COLO668 (cell line): Measurements from ENCODE around the gene CDC42BPA.
A peak's percentile ranks its signal among the peaks of the same experiment; 100 is the strongest.
"Not testable (repeated sequence)": the region's sequence is repeated elsewhere in the genome, so short reads cannot be mapped to it uniquely, and the experiment has no call there.

ENCODE experiments used
- DNase-seq: peaks from one replicate; lab custom pipeline; 2025; ENCODE audit not compliant: unreplicated experiment; lab: John Stamatoyannopoulos, UW

CDC42BPA gene

DNA sequence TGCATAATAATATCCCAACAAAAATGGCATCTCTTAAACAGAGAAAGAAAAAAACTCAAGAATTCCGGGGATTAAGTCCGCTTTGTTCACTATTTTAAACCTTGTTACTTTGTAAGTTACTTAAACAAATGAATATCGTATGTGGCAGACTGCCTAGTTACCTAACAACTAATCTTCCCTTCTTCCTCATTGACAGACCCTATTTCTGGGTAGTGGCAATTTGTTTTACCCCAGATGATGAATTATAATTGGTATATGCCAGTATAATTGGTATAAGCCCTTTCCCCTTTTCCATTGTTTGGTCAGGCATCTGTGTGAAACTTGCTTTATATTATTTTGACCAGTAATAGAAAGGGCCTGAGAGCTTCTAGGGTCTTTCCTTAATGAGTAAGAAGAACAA is 52.4 kb downstream of the CDC42BPA start:
- DNase-seq = no peak

DNA sequence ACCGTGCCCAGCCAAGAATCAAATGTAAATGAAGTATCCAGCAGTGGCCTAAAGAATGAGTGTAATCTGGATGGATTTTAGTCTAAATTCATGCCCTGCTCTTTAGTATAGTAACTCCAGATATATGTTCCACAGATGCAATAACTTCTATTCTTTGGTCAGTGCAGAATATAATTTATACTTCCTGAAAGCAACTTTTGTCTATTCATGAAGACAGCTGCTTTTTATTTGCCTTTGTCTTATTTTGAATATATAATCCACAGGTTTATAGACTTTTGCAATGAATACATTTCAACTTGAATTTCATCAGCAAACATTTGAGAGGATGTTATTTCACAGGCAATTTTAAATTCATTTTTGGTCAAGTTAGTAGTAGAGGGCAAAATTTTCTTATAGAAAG is 54.4 kb downstream of the CDC42BPA start:
- DNase-seq = no peak

DNA sequence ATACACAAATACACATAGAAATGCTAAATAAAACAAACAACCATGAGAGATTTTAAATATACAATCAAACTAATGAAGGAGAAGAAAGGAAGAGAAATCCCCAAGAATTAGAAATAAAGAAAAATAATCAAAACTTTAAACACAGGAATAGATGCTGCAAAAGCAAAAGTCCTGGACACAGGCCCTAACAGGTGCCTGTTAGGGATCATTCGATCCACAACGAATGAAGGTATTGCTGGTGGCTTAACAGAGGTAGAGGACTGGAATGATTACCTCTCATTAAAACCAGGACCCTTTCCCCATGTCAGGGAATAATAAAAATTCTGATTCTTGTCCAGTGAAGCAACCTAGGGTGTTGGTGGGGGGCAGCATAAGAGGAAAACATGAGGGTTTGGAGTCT is 56.8 kb downstream of the CDC42BPA start:
- DNase-seq = no peak

DNA sequence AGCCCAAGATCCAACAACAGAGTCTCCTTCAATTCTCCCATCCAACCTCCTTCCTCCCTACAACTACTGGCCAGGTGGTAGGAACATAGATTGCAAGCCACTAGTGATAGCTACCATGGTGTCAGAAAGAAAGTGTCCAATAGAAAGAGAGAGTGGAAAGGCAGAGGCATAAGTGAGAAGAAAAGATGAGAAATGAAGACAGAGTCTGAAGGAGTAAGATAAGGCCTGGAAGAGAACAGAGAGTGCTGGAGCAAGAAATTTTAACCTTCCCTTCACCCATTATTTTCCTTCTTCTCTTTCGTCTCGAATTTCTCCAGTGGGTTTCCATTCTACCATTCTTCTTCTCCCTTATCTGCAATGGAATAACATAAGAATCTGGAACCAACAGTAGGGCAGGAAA is 57.9 kb downstream of the CDC42BPA start:
- no peak for DNase-seq

DNA sequence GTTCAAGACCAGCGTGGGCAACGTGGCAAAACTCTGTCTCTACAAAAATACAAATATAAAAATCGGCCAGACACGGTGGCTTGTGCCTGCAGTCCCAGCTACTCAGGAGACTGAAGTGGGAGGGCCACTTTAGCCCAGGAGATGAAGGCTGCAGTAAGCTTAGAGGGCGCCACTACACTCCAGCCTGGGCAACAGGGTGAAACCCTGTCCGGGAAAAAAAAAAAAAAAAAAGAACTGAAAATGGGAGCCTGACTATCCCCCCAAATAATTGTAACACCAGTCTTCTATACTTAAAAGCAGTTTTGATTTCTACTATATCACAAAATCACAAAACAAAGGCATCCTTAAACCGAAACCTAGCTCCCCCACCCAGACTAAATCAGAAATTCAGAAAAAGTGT is 60.3 kb downstream of the CDC42BPA start:
- no peak for DNase-seq

DNA sequence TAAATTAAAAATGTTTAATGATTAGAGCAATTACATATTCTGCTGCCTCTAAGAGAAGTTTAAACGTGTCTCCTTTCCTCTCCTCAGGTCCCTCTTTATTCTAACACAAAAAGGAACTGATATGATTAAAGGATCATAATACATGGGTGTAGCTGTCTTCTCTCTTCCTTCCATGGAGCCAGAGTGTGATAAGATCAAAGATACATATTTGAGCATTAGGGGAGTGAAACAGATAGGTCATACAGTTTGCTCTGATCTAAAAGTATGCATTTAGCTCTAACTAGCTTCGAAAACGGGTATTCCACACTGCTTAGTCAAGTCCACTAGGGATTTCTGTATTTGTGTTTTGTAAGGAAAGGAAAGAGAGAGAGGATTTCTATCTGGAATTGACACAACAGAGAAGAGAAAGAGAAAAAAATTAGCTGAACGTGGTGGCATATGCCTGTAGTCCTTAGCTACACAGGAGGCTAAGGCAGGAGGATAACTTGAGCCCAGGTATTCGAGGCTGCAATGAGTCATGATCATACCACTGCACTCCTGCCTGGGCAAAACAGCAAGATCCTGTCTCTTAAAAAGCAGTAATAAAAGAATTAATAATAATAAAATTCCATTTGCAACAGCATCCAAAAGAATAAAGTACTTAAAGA is 63.1 kb downstream of the CDC42BPA start:
- DNase-seq = no peak

DNA sequence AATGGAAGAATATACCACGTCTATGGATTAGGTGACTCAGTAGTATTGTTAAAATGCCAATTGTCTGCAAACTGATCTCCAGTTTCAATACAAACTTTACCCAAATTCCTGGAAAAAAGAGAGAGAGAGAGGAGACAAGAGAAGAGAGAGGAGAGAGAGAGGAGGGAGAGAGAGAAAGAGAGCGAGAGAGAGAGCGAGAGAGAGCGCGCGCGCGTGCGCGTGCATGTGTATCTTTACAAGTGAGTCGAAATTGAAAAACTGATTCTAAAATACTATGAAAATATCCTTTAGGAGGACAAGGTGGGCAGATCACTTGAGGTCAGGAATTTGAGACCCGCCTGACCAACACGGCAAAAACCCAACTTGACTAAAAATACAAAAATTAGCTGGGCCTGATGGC is 65.2 kb downstream of the CDC42BPA start:
- DNase-seq = no peak

DNA sequence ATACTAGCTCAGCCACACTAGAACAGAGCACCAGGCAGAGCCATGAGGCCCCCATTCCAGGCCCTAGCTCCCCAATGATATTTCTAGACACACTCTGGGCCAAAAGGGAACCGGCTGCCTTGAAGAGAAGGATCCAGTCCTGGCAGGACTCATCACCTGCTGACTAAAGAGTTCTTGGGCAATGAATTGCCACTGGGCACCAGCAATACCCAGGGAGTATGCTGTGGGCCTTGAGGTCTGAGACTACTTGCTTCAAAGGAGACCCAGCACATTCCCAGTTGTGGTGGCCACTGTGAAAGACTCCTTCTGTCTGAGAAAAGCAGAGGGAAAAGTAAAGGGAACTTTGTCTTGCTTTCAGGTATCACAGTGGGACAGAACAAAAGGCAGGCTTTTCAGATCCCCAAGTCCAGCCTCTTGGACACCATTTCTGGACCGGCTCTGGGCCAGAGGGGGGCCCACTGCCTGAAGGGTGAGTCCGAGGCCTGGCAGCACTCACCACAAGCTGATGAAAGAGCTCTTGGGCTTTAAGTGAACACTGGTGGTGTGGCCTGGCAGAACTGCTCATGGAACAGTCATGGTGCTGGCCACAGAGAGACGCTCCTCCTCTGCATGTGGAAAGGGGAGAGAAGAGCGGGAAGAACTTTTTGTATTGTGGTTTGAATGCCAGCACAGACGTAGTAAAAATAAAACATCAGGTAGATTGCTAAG is 72.5 kb downstream of the CDC42BPA start:
- no peak for DNase-seq

DNA sequence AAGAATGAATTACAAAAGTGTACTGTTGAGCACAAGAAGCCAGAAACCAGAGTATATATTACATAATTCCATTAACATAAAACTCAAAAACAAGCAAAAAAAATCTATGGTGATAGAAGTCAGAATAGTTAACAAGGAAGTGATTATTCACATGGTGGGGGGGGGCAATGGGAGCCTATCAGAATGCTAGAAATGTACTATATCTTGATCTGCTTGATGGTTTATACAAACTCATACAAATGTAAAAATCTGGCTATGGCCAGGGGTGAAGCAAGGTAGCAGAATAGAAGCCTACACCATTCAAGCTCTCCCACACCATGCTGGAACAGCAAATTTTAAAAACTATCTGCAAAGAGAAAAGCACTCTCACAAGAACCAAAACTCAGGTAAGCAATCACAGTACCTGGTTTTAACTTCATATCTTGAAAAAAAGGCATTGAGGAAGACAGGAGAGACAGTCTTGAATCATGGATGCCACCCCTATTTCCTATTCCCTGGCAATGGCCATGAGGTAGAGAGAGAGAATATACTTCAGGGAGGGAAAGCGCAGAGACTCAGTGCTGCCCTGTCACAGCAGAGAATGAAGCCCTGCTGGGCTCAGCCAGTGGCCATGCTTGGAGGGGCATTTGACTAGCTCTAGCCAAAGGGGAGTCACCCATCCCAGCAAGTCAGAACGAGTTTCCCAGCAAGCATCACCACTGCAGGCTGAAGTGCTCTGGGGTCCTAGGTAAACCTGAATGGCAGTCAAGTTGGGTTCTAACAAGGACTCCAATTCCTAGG is 73.8 kb downstream of the CDC42BPA start:
- no peak for DNase-seq

DNA sequence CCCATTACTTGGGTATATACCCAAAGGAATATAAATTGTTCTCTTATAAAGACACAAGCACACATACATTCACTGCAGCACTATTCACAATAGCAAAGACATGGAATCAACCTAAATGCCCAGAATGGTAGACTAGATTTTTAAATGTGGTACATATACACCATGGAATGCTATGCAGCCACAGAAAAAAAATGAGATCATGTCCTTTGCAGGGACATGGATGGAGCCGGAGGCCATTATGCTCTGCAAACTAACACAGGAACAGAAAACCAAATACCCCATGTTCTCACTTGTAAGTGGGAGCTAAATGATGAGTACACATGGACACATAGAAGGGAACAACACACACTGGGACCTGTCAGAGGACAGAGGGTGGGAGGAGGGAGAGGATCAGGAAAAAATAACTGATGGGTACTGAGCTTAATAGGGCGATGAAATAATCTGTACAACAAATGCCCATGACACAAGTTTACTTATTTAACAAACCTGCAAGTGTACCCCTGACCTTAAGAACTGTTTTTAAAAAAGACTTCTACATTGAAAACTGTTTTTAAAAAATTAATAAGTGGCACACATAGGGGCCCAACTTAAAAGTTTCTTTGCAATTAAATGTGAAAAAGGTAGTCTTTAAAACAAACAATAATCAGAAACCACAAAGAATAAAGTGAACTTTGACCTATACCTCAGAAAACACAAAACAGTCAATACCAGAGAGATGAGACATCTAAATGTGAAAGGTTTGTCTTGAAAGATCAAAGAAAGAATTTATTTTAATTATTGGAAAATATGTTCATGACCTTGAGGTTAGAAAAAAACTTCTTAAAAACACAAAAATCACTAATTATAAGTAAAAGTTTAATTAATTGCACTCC is 75.2 kb downstream of the CDC42BPA start:
- no peak for DNase-seq

DNA sequence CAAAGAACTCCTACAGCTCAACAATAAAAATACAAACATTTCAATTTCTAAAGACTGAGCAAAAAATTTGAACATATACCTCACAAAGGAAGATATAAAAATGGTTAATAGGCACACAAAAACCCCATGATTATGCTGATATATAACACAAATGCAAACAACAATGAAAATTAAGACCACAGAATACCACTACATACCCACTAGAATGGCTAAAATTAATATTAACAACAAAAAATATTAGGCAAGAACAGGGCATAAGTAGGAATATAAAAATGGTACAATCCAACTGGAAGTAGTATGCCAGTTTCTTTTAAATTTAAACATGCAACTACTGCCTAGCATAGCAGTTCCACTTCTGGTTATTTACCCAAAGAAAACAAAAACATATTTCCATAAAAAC is 77.3 kb downstream of the CDC42BPA start:
- no peak for DNase-seq

DNA sequence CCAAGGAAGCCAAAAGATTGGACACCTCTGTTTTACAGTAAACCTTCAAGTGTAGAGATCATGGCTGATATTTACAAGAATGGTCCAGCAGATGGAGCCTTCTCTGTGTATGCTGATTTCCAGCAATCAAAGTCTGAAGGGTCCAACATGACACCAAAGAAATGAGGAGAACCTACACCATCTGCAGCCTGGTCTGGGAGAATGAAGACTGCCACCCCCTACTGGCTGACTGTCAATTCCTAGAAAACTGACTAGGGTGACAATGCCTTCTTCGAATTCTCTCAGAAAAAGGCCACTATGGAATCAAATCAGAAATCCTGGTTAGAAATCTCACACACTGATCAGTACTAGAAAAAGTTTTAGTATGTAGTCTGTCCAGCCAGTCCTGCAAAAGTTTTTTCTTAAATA is 83.3 kb downstream of the CDC42BPA start:
- DNase-seq = peak; percentile 25

DNA sequence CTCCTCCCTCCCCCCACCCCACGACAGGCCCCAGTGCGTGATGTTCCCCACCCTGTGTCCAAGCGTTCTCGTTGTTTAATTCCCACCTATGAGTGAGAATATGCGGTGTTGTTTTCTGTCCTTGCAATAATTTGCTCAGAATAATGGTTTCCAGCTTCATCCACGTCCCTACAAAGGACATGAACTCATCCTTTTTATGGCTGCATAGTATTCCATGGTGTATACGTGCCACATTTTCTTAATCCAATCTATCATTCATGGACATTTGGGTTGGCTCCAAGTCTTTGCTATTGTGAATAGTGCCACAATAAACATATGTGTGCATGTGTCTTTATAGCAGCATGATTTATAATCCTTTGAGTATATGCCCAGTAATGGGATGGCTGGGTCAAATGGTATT is 87.2 kb downstream of the CDC42BPA start:
- not testable (repeated sequence) for DNase-seq

DNA sequence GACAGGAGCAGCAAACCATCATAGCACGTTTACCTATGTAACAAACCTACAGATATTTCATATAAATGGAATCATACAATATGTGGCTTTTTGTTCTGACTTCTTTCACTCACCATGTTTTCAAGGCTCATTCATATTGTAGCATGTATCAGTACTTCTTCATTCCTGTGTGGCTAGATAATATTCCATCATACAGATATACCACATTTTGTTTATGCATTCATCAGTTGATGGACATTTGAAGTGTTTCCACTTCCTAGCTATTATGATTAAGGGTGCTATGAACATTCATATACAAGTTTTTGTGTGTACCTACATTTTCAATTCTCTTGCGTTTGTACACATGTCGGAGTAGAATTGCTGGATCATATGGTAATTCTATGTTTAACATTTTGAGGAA is 90.1 kb downstream of the CDC42BPA start:
- DNase-seq = no peak

DNA sequence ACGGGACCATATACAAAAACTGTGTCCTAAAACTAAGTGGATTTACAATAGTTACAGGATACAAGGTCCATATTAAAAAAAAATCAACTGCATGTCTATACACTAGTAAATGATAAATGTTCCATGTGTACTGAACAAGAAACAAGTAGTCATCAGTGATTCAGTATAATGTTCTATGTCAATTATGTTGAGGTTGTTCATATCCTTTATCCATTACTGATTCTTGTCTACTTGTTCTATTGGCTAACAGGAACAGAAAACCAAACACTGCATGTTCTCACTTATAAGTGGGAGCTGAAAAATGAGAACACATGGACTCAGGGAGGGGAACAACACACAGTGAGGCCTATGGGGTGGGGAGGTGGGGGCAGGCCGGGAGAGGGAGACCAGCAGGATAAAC is 90.5 kb downstream of the CDC42BPA start:
- DNase-seq = no peak

DNA sequence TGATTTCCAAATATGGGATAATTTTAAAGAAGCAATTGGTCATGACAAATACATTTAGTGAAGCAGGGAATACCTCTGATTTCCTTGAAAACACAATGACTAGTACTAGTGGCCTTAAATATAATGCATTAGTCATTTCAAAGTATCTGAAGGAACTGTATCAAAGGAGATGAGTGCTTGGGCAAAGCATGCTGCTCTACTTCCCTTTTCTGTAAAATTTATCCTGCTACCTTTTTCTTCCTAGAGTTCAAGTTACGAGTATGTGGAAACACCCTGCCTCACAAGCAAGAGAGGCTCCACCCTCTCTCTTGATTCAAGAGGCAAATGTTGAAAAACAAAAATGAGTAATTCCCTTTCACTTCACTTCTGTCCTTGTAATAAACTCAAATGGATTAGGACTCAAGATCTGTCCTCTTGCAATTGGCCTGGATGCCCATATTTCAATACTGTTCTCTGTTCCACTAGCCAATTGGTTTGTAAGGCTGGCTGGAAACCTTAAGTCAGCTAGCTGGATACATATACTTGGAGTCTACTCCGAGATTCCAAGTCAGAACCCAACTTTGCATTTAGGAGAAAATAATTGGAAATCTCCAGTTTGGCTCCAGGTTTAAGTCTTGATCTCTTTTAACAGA is 92.5 kb downstream of the CDC42BPA start:
- DNase-seq = no peak

DNA sequence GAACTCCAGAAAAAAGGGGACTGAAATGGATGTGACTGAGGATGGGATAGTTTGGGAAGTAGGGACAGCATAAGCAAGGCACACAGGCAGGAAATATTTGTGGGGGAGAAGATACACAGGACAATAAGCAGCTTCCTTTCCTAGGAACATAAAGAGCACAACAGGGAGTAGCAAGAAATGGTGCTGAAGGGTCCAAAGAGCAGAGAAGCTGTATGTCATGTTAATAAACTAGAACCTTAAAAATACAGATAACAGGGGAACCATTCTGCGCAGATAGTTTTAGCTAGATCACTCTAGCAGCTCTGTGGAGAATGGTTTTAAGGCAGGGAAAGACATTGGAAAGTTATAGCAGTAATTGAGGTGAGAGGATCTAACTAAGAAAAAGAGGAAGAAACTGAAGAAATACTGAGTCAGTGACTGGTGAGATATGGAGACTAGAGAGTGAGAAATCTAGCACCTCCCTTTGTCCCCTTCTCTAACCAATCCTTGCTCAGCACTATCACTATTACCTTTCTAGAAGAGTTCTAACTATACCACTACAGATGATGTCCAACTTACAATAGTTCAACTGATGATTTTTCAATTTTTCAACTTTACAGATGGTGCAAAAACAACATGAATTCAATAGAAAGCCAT is 95.0 kb downstream of the CDC42BPA start:
- DNase-seq = no peak

DNA sequence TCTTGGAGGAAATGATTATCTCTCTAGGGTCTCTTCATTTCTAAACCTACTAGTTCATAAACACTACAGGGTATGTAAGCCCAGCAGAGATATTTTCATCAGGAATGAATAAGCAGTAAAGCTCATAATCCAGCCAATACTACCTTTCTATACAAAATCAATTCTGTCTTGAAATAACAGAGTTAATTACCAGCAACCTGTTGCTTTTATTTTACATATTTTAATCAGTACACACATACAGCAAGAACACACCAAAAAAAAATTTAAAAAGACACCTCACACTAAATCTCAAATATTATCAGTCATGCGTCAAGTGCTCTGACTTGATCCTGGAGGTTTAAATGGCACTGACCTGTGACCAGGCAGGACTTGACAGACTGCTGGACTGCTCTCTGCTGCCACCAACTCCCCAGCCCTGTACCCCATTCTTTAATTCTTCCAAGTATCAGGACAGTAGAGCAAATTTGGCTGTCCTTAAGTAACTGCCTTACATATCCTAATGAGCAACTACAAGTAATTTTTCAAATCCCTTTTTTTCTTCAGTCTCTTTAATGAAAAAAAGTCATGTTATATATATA is 98.5 kb downstream of the CDC42BPA start:
- DNase-seq = no peak

DNA sequence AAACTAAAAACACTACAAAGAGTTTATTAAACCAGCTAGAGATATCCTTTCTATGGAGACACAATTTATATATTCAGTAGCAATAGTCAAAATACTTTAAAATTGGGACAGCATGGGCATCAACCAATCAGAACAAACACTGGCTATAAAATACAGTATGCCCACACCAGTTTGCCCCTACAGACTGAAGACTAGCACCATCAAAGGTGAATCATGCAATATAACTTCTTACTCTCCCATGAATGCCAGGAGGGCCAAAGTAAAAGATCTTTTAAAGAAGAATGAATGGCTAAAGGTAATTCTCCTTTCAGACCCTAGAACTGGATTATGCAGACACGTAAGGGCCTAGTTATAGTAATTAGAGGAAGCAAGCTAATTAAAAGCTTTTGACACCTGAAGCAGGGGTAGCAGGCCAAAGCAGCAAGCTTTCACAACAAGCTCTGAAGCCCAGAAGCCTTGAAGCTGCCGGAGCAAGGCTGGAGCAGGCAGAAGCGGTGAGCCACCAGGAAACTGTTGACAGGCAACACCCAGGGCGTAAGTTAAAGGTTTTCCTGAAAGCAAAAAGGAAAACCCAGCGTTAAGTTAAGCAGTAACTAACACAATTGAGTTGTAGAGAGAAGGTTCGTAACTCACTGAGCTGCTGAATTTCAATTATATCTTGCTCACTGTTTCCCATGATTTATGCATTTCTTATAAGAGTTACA is 99.3 kb downstream of the CDC42BPA start:
- no peak for DNase-seq
